ENCODE data around the gene GPATCH3.
"Not testable (repeated sequence)": the region's sequence is repeated elsewhere in the genome, so short reads cannot be mapped to it uniquely, and the experiment has no call there.

The GPATCH3 gene

GRCh38 chr1:26862781-26863684, 37.2 kb downstream of the GPATCH3 start, which contains the start of gene SFN:
Gene SFN (plus strand): TSS chr1:26863149. CDS start chr1:26863213, 64 bp downstream.
- DNase-seq: peak; percentile 63

GRCh38 chr1:26861889-26862378, 38.3 kb downstream of the GPATCH3 start:
- DNase-seq: no peak

GRCh38 chr1:26861286-26861701, 39.0 kb downstream of the GPATCH3 start:
- DNase-seq: no peak

- DNase-seq: no peak
Observed at GRCh38 chr1:26858891-26859640, 41.2 kb downstream of the GPATCH3 start.

- DNase-seq: no peak
Observed at GRCh38 chr1:26858160-26858559, 42.1 kb downstream of the GPATCH3 start.

- DNase-seq: no peak
Observed at GRCh38 chr1:26857473-26858060, 42.7 kb downstream of the GPATCH3 start.

- DNase-seq: no peak
Observed at GRCh38 chr1:26856604-26857469, 43.4 kb downstream of the GPATCH3 start.

GRCh38 chr1:26856181-26856580, 44.1 kb downstream of the GPATCH3 start:
- DNase-seq: no peak

- no peak for DNase-seq
Observed at GRCh38 chr1:26855636-26856035, 44.6 kb downstream of the GPATCH3 start.

- no peak for DNase-seq
Observed at GRCh38 chr1:26854906-26855305, 45.4 kb downstream of the GPATCH3 start.

- no peak for DNase-seq
Observed at GRCh38 chr1:26853600-26853999, 46.7 kb downstream of the GPATCH3 start.

- peak; percentile 31 for DNase-seq
Observed at GRCh38 chr1:26853156-26853555, 47.1 kb downstream of the GPATCH3 start.

GRCh38 chr1:26852701-26853100, 47.6 kb downstream of the GPATCH3 start:
- DNase-seq: no peak

GRCh38 chr1:26851106-26851684, 49.1 kb downstream of the GPATCH3 start:
- DNase-seq: no peak

GRCh38 chr1:26848941-26849774, 51.1 kb downstream of the GPATCH3 start:
- DNase-seq: no peak

GRCh38 chr1:26848499-26848898, 51.8 kb downstream of the GPATCH3 start:
- no peak for DNase-seq

GRCh38 chr1:26847826-26848225, 52.4 kb downstream of the GPATCH3 start:
- not testable (repeated sequence) for DNase-seq

- no peak for DNase-seq
Observed at GRCh38 chr1:26844424-26845196, 55.7 kb downstream of the GPATCH3 start.
